ENCODE results near the gene STARD10.

The STARD10 gene

DNA sequence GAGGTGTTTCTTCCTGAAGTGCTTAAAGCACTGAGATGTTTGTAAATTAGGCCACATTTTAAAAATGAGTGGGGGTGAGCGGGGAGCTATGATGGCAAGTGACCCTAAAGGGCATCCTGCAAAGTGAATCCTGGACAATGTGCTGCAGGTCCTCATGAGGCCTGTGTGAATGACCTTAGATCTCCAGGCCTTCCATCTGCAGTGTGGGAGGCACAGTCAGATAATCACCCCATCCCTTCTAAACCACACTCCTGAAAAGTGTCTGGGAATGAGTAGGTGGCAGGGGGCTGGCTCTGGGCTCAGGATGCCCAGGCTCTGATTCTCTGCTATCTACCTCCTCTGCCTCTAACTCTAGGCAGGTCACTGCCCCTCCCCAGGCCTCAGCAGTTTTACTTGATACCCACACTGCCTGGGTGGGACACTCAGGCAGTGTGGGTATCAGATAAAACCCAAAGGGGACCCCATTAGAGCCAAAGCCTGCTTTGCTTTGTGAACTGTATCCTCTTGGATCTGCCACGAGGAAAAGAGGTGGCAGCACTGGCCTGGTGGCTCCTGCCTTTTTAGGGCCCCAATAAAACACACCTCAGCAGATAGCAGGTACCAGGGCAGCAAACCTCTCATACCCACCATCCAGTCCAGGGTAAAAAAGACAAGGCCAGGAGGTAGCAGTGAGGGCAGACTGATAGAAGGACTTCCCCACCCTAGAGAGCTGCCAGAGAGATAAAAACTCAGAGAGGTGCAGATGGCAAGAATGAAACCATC is 10.5 kb downstream of the STARD10 start:
- TF ChIP-seq, protein P1, sequence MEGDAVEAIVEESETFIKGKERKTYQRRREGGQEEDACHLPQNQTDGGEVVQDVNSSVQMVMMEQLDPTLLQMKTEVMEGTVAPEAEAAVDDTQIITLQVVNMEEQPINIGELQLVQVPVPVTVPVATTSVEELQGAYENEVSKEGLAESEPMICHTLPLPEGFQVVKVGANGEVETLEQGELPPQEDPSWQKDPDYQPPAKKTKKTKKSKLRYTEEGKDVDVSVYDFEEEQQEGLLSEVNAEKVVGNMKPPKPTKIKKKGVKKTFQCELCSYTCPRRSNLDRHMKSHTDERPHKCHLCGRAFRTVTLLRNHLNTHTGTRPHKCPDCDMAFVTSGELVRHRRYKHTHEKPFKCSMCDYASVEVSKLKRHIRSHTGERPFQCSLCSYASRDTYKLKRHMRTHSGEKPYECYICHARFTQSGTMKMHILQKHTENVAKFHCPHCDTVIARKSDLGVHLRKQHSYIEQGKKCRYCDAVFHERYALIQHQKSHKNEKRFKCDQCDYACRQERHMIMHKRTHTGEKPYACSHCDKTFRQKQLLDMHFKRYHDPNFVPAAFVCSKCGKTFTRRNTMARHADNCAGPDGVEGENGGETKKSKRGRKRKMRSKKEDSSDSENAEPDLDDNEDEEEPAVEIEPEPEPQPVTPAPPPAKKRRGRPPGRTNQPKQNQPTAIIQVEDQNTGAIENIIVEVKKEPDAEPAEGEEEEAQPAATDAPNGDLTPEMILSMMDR (IDR thresholded peaks at IDR 0.05; ENCODE audit: low read depth, low read length), result no peak
- in situ Hi-C loops (cut with HindIII; ENCODE audit: low sequenced_read_pairs), result no loop called here
- no peak overlapping the region for H3K4me3 ChIP-seq (ENCODE audit: low read depth, low read length)
- no peak for DNase-seq (ENCODE audit: low read depth, low spot score)

DNA sequence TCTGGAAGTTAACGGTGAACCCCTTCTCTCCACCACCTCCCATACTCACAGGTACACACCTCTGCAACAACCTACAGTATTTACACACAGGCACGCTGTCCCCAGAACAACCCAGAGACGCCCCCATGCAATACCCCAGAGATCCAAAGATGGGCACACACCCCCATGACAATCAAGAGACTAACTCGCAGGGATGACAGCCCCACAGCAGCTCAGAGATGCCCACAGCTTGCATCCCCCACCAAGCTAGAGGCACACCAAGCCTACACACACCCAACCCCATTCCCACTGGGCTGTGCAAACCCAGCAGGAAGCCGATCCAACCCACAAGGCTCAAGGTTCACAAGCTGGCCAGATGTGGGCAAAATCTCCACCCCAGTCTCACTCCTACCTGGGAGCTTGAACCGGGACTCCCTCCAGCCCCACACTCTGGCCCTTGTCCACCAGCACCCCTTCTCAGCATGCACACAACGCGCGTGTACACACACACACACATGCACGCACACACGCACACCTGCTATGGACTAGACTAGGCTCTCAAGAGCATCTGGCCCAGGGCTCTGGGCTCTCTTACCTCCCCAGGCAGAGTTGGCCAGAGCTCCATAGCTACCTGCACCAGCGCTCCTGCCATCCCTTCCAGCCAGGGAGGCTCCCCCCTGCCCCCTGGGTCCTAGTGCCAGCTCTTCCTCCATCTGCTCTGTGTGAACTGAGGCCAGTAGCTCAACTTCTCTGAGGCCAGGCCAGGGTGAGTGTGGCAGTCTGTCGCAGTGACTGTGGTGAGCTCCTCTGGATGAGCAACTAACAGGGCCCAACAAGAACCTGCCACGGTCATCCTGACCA is 11.5 kb downstream of the STARD10 start:
- in situ Hi-C loops (cut with HindIII; ENCODE audit: low sequenced_read_pairs), result no loop called here
- H3K4me3 ChIP-seq (ENCODE audit: low read depth, low read length), result peak overlapping the region; percentile 31
- DNase-seq (ENCODE audit: low read depth, low spot score), result no peak
- TF ChIP-seq, protein P1 (IDR thresholded peaks at IDR 0.05; ENCODE audit: low read depth, low read length), result no peak

DNA sequence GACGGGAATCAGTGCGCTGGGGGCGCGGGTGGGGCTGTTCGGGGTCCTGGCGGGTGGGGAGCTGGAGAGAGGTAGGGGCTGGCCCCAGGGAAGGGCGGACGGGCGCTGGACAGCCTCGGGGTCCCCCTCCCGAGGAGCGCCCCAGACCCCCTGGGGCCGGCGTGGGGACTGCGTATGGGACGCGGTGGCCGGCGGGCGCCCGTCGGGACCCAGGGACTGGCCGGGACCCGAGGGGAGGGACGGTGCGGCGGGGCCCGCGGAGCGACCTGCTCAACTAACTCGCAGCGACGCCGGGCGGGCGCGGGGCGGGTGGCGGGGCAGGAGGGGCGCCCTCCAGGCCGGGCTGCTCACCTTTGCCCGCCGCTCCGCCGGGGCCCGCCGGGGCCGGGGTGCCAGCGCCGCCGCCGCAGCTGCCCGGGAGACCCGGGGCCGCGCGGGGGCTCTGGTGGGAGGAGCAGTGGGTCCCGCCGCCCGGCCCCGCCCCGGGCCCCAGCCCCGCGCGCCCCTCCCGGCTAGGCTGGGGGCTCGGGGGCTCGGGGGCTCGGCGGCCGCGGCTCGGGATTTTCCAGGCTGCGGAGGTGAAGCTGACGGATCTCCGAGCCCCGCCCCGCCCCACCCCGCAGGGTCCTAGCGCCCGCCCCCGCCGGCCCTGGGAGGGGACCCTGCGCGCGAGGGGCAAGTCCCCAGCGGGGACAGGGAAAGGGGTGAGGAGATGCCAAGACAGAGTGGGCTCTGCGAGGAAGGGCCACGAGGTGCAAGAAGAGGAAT is 12.3 kb downstream of the STARD10 start:
- H3K4me3 ChIP-seq (ENCODE audit: low read depth, low read length), result peak overlapping the region; percentile 37
- TF ChIP-seq, protein P1 (IDR thresholded peaks at IDR 0.05; ENCODE audit: low read depth, low read length), result no peak
- in situ Hi-C loops (cut with HindIII; ENCODE audit: low sequenced_read_pairs), result no loop called here
- DNase-seq (ENCODE audit: low read depth, low spot score), result no peak

DNA sequence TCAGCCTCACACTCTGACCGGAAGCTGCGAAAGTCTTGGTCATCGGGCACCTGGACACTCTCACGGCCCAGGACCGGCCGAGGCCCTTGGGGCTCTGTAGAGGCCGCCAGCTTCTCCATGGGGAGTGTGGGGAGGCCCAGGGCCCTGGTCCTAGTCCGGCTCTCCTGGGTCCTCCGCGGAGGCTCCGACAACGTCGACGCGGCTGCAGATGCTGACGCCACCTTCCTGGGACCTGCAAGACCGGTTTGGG is 12.9 kb downstream of the STARD10 start:
- peak overlapping the region; percentile 37 for H3K4me3 ChIP-seq (ENCODE audit: low read depth, low read length)
- in situ Hi-C loops (cut with HindIII; ENCODE audit: low sequenced_read_pairs), result no loop called here
- TF ChIP-seq, protein P1 (IDR thresholded peaks at IDR 0.05; ENCODE audit: low read depth, low read length), result no peak
- no peak for DNase-seq (ENCODE audit: low read depth, low spot score)

DNA sequence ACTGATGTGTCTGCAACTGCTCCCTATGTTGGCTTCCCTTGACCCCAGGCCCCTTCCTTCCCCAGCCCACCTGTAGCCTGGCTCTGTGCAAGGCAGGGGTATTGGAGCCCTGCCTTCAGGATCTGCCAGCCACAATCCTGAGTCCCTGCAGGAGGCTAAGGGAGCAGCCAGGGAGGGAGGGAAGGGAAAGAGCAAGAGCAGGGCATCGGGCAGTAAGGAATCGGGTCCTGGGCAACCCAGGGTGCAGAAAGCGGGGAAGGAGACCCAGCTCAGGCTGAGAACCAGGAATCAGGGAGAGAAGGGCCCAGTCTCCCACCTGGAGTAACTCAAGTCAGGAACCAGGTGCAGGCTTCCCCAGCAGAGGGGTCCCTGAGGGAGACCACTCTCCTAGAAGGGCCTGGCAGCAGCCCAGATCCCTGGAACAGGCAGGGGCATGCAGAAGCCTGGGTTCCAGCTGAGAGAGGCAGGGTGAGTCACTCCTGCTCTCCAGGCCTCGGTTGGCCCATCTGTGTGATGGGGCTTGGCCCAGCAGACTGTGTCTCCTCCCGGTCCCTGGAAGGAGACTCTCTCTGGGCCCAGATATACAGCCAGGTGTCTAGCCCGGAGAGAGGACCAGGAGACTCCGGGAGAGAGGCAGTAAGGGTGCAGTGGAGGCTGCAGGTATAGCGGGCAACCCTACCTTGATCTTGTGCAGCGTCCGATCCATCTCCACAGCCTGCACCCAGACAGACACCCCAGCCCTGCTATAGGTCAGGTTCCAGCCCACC is 13.4 kb downstream of the STARD10 start:
- H3K4me3 ChIP-seq (ENCODE audit: low read depth, low read length), result peak overlapping the region; percentile 37
- in situ Hi-C loops (cut with HindIII; ENCODE audit: low sequenced_read_pairs), result no loop called here
- TF ChIP-seq, protein P1 (IDR thresholded peaks at IDR 0.05; ENCODE audit: low read depth, low read length), result no peak
- no peak for DNase-seq (ENCODE audit: low read depth, low spot score)

Data from astrocyte of the spinal cord (primary cell).